Heart right ventricle (tissue), 16 donors: ENCODE measurements around the gene TOMM40. TPM values are rescaled to one million over a fixed set of nuclear protein-coding genes. Genes with fewer than 3 reads are reported as not detected.

Experiments
- ATAC-seq, 8 donors: fragments of 200-7000 bp; cut with Tn5 transposase; one replicate each; pipeline ENCODE4 v1.9.1; 2020; ENCODE audit warnings: mild to moderate bottlenecking in 8 of 8, moderate library complexity in 8 of 8, moderate number of reproducible peaks in 1 of 8
- DNase-seq, 2 donors: peaks; one replicate each; pipeline ENCODE4 v3.0.0-alpha.2; 2020
- H3K27ac ChIP-seq, 10 donors: fragments of 200-600 bp; sonication (generic) in 2 of 10; one replicate each; pipeline versions ENCODE4 v1.5.0 to v1.8.0; 2020 to 2022; ENCODE audit warnings: mild to moderate bottlenecking in 3 of 10
- H3K27me3 ChIP-seq, 7 donors: fragments of 200-600 bp; one replicate each; pipeline ENCODE4 v1.8.0; 2021 to 2022; ENCODE audit warnings: mild to moderate bottlenecking in 2 of 7
- H3K36me3 ChIP-seq, 9 donors: fragments of 200-600 bp; sonication (generic) in 1 of 9; one replicate each; pipeline versions ENCODE4 v1.5.0 to v1.8.0; 2020 to 2022; ENCODE audit warnings: mild to moderate bottlenecking in 2 of 9
- H3K4me1 ChIP-seq, 9 donors: fragments of 200-600 bp; sonication (generic) in 1 of 9; one replicate each; pipeline versions ENCODE4 v1.5.0 to v1.8.0; 2020 to 2022; ENCODE audit warnings: mild to moderate bottlenecking in 4 of 9
- H3K4me3 ChIP-seq, 10 donors: fragments of 200-600 bp; sonication (generic) in 2 of 10; one replicate each; pipeline versions ENCODE4 v1.5.0 to v1.8.0; 2020 to 2022; ENCODE audit warnings: mild to moderate bottlenecking in 7 of 10, moderate library complexity in 2 of 10
- H3K9me3 ChIP-seq, 11 donors: fragments of 200-600 bp in 10 of 11; sonication (generic) in 2 of 11; one replicate each; pipeline versions ENCODE4 v1.5.0 to v1.8.0; 2013 to 2022; ENCODE audit warnings: mild to moderate bottlenecking in 2 of 11, control low read depth in 1 of 11, moderate library complexity in 1 of 11
- WGBS, 2 donors: extraction: QIAGEN DNeasy Blood & Tissue Kit; methylation state at CpG; one replicate each; pipeline ENCODE4 v1.1.7; 2013; ENCODE audit warnings: inconsistent platforms in 1 of 2; 5-methylcytosine and 5-hydroxymethylcytosine counted together
- intact Hi-C, 10 donors: fragments of 100-400 bp; cut with DNase I; formaldehyde crosslinking; loops; one replicate each; pipeline versions ENCODE4 v1.11.1 to v1.14.2; 2022
- long read RNA-seq, 3 donors: library from polyadenylated mRNA; unstranded; transcript quantifications; one replicate each; pipeline ENCODE4 v2.0.0, GENCODE V29; 2020 to 2021
- polyA plus RNA-seq, 2 donors: library from polyadenylated mRNA; stranded (reverse); fragments of 200-250 nt; gene quantifications; one replicate each; pipeline ENCODE4 v1.2.3, GENCODE V29; 2013
- total RNA-seq, 10 donors: library from RNA; stranded (reverse); fragmentation: NEBNext Ultra II Directional in 3 of 10; extraction: Animal tissue kit (Norgen Biotek cat#: 25700) in 3 of 10; gene quantifications; one replicate each; pipeline versions ENCODE4 v1.2.1 to v1.2.4, GENCODE V29; 2021 to 2023
- TF ChIP-seq, protein P1 (sequence below), 9 donors: fragments of 200-600 bp; sonication (generic) in 2 of 9; IDR thresholded peaks; one replicate each; pipeline versions ENCODE4 v1.5.0 to v1.8.0; 2021 to 2022; ENCODE audit warnings: antibody characterized with exemption in 9 of 9, mild to moderate bottlenecking in 5 of 9, moderate library complexity in 1 of 9
- donor health status: Arrhythmogenic right ventricular cardiomyopathy.
- donor health status: ischemic (EF 13 %, LVEDD 7.1; RV severe dilation, severe dysfunction).
- donor health status: healthy with polysubstance abuse.
- donor health status: DM: no; HTN: yes; CAD: no.
- donor health status: DM: no; HTN: no; CAD: no.
- donor health status: ischemic (EF 25% LVEDD 6.9; RV normal size, moderate dysfunction).
- donor health status: ischemic (EF 25% LVEDD 5.7; RV mildly dilated, moderate dysfunction).
- donor health status: healthy.
- donor health status: DM: yes; HTN: yes; CAD: no.
- donor health status: Ischemic cardiomyopathy.
- donor health status: ischemic (EF 35%, LVEDD 5.7; RV mildly dilated, moderate dysfunction).
- donor health status: nonischemic (EF 11% LVEDD 7.7; RV severe dilation, severe dysfunction).
- donor health status: DM: yes; HTN: yes; CAD: no.
- donor health status: PGD.
- donor health status: ischemic (EF 29% LVEDD 5.4; RV normal size, mild dysfunction).
- donor health status: nonischemic (EF 23%, LVEDD 6.1; RV moderate dilation, normal function).

The TOMM40 gene
- 10 to 100 TPM; 37.8 to 66.2 (median 43.9) TPM for total RNA-seq
- 10 to 100 TPM; 45.6 to 77.5 TPM for polyA plus RNA-seq
- long read RNA-seq, donor 1, transcript TOMM40-201 (10 exons, 1,707 nt), result minor isoform, 14 of 172 reads
- long read RNA-seq, donor 1, transcript TOMM40-203 (9 exons, 1,725 nt), result minor isoform, 31 of 172 reads
- long read RNA-seq, donor 1, transcript TOMM40-202 (10 exons, 1,709 nt), result major isoform, 97 of 172 reads
- long read RNA-seq, donor 1, partial matches to known transcripts, result 15 of 172 reads
- long read RNA-seq, donor 1, other reads (novel, unspliced or antisense), result 11 of 172 reads
- long read RNA-seq, donor 2, transcript TOMM40-202 (10 exons, 1,709 nt), result major isoform, 90 of 144 reads
- long read RNA-seq, donor 2, transcript TOMM40-203 (9 exons, 1,725 nt), result minor isoform, 15 of 144 reads
- long read RNA-seq, donor 2, transcript TOMM40-201 (10 exons, 1,707 nt), result minor isoform, 21 of 144 reads
- long read RNA-seq, donor 2, partial matches to known transcripts, result 8 of 144 reads
- long read RNA-seq, donor 2, other reads (novel, unspliced or antisense), result 8 of 144 reads
- long read RNA-seq, donor 3, transcript TOMM40-201 (10 exons, 1,707 nt), result minor isoform, 9 of 96 reads
- long read RNA-seq, donor 3, transcript TOMM40-202 (10 exons, 1,709 nt), result major isoform, 44 of 96 reads
- long read RNA-seq, donor 3, transcript TOMM40-203 (9 exons, 1,725 nt), result minor isoform, 32 of 96 reads
- long read RNA-seq, donor 3, partial matches to known transcripts, result 5 of 96 reads
- long read RNA-seq, donor 3, other reads (novel, unspliced or antisense), result 6 of 96 reads

GRCh38 chr19:44891016-44891882 lies at the start of gene TOMM40:
Gene TOMM40 (plus strand): TSS chr19:44891254. CDS start chr19:44891416, 162 bp downstream.
- peak in 1 of 8 donors; percentile 86 for ATAC-seq
- TF ChIP-seq, protein P1, sequence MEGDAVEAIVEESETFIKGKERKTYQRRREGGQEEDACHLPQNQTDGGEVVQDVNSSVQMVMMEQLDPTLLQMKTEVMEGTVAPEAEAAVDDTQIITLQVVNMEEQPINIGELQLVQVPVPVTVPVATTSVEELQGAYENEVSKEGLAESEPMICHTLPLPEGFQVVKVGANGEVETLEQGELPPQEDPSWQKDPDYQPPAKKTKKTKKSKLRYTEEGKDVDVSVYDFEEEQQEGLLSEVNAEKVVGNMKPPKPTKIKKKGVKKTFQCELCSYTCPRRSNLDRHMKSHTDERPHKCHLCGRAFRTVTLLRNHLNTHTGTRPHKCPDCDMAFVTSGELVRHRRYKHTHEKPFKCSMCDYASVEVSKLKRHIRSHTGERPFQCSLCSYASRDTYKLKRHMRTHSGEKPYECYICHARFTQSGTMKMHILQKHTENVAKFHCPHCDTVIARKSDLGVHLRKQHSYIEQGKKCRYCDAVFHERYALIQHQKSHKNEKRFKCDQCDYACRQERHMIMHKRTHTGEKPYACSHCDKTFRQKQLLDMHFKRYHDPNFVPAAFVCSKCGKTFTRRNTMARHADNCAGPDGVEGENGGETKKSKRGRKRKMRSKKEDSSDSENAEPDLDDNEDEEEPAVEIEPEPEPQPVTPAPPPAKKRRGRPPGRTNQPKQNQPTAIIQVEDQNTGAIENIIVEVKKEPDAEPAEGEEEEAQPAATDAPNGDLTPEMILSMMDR (IDR thresholded peaks at IDR 0.05), result peak in 1 of 9 donors; percentile 18
- intact Hi-C loops, result loop anchor here in 5 of 10 donors (2.0 to 10.0 kb wide), 3 partner anchors 44 to 284 kb away; partner anchors contain the start of genes NECTIN2 (in 5 of the 5), BLOC1S3 (in 1 of the 5) and TRAPPC6A (in 1 of the 5)
- H3K4me3 ChIP-seq, result peak within 1 kb of the TSS; percentile 68 to 100 (median 85)
- 0% methylated on average over 71 to 81 of the region's 81 CpGs for WGBS, 2 donors
- peaks cover 4 to 68% (median 40%) of the 10 kb centered on the region in 9 donors for H3K36me3 ChIP-seq
- no peaks in the 10 kb centered on the region for H3K9me3 ChIP-seq
- H3K27me3 ChIP-seq, result no peaks in the 10 kb centered on the region
- peak within 1 kb of the TSS; percentile 81 to 98 (median 92) for H3K27ac ChIP-seq
- DNase-seq, result no peak
- peaks cover 13 to 28% (median 25%) of the 10 kb centered on the region in 9 donors for H3K4me1 ChIP-seq

DNA sequence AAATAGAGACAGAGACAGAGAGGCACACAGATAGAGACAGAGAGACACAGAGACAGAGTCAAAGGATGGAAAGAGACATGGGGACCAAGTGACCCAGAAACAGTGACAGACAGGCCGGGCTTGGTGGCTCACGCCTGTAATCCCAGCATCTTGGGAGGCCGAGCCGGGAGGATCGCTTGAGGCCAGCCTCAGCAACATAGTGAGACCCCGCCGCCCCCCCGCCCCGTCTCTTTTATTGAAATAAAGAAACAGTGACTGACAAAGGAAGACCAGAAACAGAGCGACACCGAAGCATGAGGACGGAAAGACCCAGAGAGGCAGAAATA lies 45.8 kb upstream of the TOMM40 start:
- intact Hi-C loops, result loop anchor here in 9 of 10 donors (1.0 to 10.0 kb wide), 11 partner anchors 24 to 160 kb away; partner anchors contain the start of gene TOMM40 (in 3 of the 9)
- Histone ChIP-seq H3K4me1 (peaks cover 10 to 48% (median 37%) of the 10 kb centered on the region in 9 donors), H3K27ac (peak overlapping the region in 9 of 10 donors; percentile 28 to 100 (median 86)), H3K36me3 (no peaks in the 10 kb centered on the region), H3K27me3 (peaks cover 0 to 13% (median 0%) of the 10 kb centered on the region in 7 donors), H3K4me3 (peak overlapping the region in 8 of 10 donors; percentile 45 to 100 (median 96)), H3K9me3 (no peaks in the 10 kb centered on the region)
- WGBS, 2 donors, result 10 to 14% methylated on average over 12 of the region's 12 CpGs
- TF ChIP-seq, protein P1 (IDR thresholded peaks at IDR 0.05), result no peak
- DNase-seq (peak in 1 of 2 donors; percentile 35), ATAC-seq (no peak)

GRCh38 chr19:44845612-44846454 lies 45.2 kb upstream of the TOMM40 start, which contains the start of gene NECTIN2:
Gene NECTIN2 (plus strand): TSS chr19:44846297. CDS start chr19:44846526, 229 bp downstream.
- Histone ChIP-seq H3K4me3 (peak within 1 kb of the TSS; percentile 77 to 100 (median 98)), H3K36me3 (no peaks in the 10 kb centered on the region), H3K4me1 (peaks cover 10 to 54% (median 42%) of the 10 kb centered on the region in 9 donors), H3K9me3 (no peaks in the 10 kb centered on the region), H3K27ac (peak within 1 kb of the TSS; percentile 87 to 100 (median 99)), H3K27me3 (peaks cover 0 to 13% (median 0%) of the 10 kb centered on the region in 7 donors)
- ATAC-seq (peak; percentile 79 to 90 (median 86)), DNase-seq (peak; percentile 100)
- TF ChIP-seq, protein P1 (IDR thresholded peaks at IDR 0.05), result peak; percentile 34 to 85 (median 66)
- WGBS, 2 donors, result 0 to 1% methylated on average over 58 to 67 of the region's 67 CpGs
- intact Hi-C loops, result loop anchor here in 9 of 10 donors (1.0 to 10.0 kb wide), 12 partner anchors 25 to 161 kb away; partner anchors contain the start of gene TOMM40 (in 5 of the 9)
